HG02981 (cell line): ENCODE measurements around the gene TOP3B.

ENCODE experiments used
- ATAC-seq: cut with Tn5 transposase; IDR thresholded peaks from one replicate; pipeline ENCODE4 v1.9.1; 2021; ENCODE audit warnings: mild to moderate bottlenecking, moderate library complexity; ENCODE audit not compliant: unreplicated experiment

Gene TOP3B, protein sequence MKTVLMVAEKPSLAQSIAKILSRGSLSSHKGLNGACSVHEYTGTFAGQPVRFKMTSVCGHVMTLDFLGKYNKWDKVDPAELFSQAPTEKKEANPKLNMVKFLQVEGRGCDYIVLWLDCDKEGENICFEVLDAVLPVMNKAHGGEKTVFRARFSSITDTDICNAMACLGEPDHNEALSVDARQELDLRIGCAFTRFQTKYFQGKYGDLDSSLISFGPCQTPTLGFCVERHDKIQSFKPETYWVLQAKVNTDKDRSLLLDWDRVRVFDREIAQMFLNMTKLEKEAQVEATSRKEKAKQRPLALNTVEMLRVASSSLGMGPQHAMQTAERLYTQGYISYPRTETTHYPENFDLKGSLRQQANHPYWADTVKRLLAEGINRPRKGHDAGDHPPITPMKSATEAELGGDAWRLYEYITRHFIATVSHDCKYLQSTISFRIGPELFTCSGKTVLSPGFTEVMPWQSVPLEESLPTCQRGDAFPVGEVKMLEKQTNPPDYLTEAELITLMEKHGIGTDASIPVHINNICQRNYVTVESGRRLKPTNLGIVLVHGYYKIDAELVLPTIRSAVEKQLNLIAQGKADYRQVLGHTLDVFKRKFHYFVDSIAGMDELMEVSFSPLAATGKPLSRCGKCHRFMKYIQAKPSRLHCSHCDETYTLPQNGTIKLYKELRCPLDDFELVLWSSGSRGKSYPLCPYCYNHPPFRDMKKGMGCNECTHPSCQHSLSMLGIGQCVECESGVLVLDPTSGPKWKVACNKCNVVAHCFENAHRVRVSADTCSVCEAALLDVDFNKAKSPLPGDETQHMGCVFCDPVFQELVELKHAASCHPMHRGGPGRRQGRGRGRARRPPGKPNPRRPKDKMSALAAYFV

DNA sequence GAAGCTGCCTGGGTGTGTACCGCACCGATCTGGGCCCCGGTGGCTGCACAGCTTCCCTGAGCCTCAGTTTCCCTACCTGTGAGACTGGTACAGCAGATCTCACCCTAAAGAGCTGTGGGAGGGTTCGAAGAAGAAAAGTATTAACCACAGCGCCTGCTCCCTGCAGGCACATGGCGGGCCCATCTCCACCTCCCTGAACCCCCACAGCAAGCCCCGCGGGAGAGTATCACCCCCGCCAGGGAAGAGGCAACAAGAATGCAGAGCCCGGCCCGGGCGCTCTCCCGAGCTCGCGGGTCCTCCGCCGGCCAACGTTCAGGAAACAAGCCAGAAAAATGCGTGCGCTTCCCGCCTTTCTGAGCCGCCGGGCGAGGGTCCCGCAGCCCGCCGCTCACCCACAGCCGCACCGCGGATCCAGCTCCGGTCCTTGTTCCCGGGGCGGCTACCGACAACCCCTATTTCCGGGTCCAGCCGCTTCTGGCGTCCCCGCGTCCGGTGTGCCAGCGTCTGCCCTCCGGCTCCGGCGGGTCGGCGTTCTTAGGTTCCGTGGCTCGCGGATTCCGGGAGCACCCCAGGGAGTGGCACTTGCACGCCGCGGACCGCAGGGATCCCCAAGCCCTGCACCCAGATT is at the start of gene TOP3B:
Gene TOP3B, minus strand, starts transcription at position 450 of the 628 bp plus-strand sequence. CDS start 7,078 bp downstream, outside the sequence.
- peak; percentile 64 for ATAC-seq

GRCh38 chr22:22031183-22031945 is 48.8 kb upstream of the TOP3B start:
- ATAC-seq, result no peak

DNA sequence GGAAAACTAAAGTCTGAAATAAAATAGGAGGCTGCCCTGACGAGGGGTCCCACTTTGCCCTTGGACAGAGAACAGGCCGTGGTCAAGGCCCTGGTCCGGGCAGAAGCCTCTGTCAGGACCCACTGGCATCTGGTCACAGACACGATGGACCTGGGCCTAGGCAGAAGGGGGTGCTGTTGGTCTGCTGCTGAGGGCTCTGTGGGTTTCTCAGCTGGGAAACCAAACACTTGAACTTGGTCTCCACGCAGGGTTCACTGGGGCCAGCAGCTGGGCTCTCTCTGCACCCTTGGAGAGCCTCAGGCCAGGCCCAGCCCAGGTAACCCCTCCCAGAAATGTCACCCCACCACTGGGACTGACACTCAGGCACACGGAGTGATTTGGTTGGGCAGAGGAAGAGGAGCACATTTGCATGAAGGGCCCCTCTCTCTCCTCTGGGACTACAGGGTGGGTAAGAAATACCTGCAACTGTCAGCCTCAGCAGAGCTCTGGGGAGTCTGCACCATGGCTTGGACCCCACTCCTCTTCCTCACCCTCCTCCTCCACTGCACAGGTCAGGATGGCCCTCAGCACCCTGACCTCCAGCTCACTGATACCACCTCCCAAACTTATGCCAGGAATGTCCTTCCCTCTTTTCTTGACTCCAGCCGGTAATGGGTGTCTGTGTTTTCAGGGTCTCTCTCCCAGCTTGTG is 48.1 kb upstream of the TOP3B start:
- ATAC-seq, result peak; percentile 50

DNA sequence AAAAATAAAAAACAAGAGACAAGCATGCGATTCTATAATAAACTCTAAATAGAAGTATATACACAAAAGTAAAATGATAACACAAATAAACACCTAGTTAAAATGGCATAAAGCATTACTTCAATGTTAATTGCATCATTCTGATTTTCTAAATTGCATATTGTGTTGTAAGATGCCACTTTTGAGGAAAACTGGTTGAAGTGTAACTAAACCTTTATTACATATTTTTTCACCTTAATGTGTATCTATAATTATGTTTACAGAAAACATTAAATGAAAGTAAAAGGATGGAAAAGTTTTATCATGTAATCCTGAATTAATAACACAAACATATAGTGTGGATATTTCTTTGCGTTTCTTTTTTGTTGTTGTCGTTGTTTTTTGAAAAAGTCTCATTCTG is 45.4 kb upstream of the TOP3B start:
- no peak for ATAC-seq

DNA sequence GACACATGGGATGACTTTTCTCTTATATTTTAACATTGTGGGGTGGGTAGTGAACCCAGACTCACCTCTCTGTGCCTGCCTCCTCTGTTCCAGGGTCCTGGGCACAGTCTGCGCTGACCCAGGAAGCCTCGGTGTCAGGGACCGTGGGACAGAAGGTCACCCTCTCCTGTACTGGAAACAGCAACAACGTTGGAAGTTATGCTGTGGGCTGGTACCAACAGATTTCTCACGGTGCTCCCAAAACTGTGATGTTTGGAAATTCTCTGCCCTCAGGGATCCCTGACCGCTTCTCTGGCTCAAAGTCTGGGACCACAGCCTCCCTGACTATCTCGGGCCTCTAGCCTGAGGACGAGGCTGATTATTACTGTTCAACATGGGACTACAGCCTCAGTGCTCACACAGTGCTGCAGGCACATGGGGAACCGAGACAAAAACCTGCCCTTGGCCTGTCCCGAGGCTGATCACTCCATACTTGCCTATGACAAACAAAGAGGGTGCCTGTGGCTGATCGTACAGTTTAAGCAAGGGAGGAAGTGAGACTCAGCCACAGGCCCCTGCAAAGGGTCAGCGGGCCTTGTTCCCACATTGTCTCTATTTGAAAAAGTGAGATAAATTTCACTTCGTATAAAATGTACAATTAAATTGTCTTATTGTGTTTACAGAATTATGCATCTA is 43.7 kb upstream of the TOP3B start:
- ATAC-seq, result no peak

- ATAC-seq, result no peak
Measured at GRCh38 chr22:22025320-22026156, 43.0 kb upstream of the TOP3B start.

- ATAC-seq, result no peak
Measured at GRCh38 chr22:22024440-22024839, 41.9 kb upstream of the TOP3B start.

DNA sequence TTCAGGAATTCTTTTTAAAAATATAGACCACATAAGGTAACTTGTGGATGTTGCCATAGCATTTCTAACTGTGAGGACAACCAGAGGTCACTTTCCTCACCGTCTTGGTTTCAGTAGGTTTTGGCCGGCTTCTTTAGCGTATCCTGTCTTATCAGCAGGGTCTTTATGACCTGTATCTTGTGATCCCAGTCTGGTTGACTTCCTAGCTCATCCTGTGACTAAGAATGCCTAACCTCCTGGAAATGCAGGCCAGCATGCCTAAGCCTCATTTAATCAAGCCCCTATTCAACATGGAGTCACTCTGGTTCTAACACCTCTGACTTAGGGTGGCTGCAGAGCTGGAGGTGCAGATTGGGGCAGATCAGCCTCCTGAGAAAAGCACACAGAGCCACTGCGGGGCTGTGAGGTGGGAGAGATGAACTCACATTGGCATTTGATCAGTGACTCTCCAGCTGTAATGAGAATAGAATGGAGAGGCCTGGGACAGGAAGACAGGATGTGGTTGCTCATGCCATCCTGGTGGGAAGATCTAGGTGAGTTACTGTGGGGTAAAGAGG is 41.1 kb upstream of the TOP3B start:
- no peak for ATAC-seq

GRCh38 chr22:22022947-22023534 is 40.5 kb upstream of the TOP3B start:
- no peak for ATAC-seq

GRCh38 chr22:22022255-22022840 is 39.8 kb upstream of the TOP3B start:
- ATAC-seq, result no peak

DNA sequence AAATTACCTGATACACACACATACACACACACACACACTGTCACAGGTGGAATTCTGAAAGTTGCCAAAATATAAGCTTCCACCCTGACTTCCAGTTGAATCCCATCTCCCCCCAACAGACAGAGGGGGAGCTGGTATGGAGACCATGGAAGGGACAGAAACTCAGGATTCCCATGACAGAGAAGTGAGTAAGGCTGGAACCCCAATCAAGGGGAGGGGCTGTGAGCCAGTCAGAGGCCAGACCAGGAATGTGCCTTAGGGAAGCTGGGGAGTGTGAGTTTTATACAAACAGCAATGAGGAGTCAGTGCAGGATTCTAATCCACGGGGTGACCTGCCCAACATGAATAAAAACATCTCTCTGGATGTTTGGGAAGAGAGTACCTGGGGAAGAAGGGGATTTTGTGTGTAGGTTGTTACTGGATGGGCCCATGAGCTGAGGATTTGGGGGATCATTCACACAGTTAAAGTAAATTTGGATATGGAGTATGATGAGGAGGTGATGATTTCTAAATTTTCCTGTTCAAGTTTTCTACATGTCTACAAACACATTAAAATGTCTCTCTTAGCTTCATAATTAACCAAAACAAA is 38.7 kb upstream of the TOP3B start:
- no peak for ATAC-seq

- no peak for ATAC-seq
Measured at GRCh38 chr22:22020425-22020852, 37.9 kb upstream of the TOP3B start.

DNA sequence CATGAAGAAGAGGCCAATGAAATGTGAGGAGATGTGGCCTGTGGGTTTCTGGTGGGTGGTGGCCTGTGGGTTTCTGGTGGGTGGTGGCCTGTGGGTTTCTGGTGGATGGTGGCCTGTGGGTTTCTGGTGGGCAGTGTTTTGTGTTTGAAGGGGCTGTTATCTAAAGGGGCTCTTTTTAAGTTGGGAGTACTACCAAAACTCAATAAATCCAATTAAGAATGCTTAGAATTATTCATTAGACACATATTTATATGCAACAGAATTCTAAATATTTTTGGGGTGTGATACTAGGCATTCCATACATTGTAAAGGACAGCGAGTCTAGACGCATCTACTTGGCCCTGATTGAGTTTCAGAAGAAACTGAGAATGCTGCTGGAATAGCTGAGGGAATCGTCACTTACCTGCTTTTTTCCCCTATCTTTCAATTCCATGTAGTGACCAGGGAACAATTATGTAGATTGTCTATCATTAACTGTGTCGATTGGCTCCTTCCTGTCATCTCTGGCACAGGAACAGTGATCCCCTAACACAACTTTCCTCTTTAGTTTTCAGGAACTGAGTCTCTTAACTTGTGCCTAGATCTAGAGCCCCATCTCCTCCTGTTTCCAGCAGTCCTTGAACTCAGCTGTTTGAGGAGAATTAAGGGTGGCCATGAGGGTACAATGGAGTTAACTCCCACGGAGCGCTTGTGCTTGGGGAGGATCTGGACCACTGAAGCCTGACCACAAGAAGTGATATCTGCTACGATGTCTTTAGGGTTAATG is 37.3 kb upstream of the TOP3B start:
- no peak for ATAC-seq

- no peak for ATAC-seq
Measured at GRCh38 chr22:22018825-22019658, 36.5 kb upstream of the TOP3B start.

DNA sequence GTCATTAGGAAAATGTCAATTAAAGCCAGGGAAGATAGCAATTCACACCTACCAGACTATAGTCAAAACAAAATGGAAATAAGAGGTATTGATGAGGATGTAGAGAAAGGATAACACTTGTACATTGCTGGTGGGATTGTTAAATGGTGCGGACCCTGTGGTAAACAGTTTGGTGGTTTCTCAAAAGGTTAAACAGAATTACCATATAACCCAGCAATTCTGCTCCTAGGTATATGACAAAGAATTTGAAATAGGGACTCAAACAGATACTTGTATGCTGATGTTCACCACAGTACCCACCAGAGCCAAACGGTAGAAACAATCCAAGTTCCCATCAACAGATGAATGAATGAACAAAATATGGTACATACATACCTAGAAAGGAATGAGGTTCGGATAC is 33.0 kb upstream of the TOP3B start:
- no peak for ATAC-seq

GRCh38 chr22:22014285-22014659 is 31.7 kb upstream of the TOP3B start:
- ATAC-seq, result no peak
